Posterior cingulate gyrus (tissue), 11 donors: ENCODE results near the gene CCDC149.

Experiments used
- DNase-seq, 10 donors: peaks; one replicate each; pipeline versions ENCODE4 v3.0.0 to v3.0.0-alpha.2; 2020 to 2021; ENCODE audit warnings: mixed read lengths in 3 of 10
- intact Hi-C: fragments of 100-400 bp; cut with DNase I; formaldehyde crosslinking; loops from one replicate; pipeline ENCODE4 v1.15.1; 2023

CCDC149 gene

GRCh38 chr4:24884902-24885301 lies 27.9 kb downstream of the CCDC149 start:
- DNase-seq: no peak
- intact Hi-C loops: no loop called here

- intact Hi-C loops: no loop called here
- no peak for DNase-seq
These were observed 31.2 kb downstream of the CCDC149 start for GRCh38 chr4:24881508-24882196.

- intact Hi-C loops: no loop called here
- no peak for DNase-seq
These were observed 32.7 kb downstream of the CCDC149 start for GRCh38 chr4:24880186-24880585.

GRCh38 chr4:24878636-24879016 lies 34.2 kb downstream of the CCDC149 start:
- intact Hi-C loops: no loop called here

GRCh38 chr4:24877868-24878635 lies 34.8 kb downstream of the CCDC149 start:
- intact Hi-C loops: no loop called here
- DNase-seq: no peak

More at GRCh38 chr4:24878636-24879016, 34.2 kb downstream of the CCDC149 start:
- DNase-seq: no peak

- no peak for DNase-seq
- intact Hi-C loops: no loop called here
These were observed 36.4 kb downstream of the CCDC149 start for GRCh38 chr4:24876431-24876830.

GRCh38 chr4:24872720-24873119 lies 40.1 kb downstream of the CCDC149 start:
- intact Hi-C loops: no loop called here
- DNase-seq: no peak

- intact Hi-C loops: no loop called here
- no peak for DNase-seq
These were observed 41.6 kb downstream of the CCDC149 start for GRCh38 chr4:24871210-24871609.

- DNase-seq: no peak
- intact Hi-C loops: no loop called here
These were observed 45.0 kb downstream of the CCDC149 start for GRCh38 chr4:24867766-24868296.

GRCh38 chr4:24867251-24867650 lies 45.6 kb downstream of the CCDC149 start:
- no peak for DNase-seq
- intact Hi-C loops: no loop called here

- no peak for DNase-seq
- intact Hi-C loops: no loop called here
These were observed 47.4 kb downstream of the CCDC149 start for GRCh38 chr4:24865401-24865800.

GRCh38 chr4:24863799-24864198 lies 49.0 kb downstream of the CCDC149 start:
- intact Hi-C loops: no loop called here
- no peak for DNase-seq

GRCh38 chr4:24862073-24862751 lies 50.6 kb downstream of the CCDC149 start:
- DNase-seq: no peak
- intact Hi-C loops: no loop called here

GRCh38 chr4:24858550-24858949 lies 54.3 kb downstream of the CCDC149 start:
- no peak for DNase-seq
- intact Hi-C loops: no loop called here

GRCh38 chr4:24858026-24858425 lies 54.8 kb downstream of the CCDC149 start:
- no peak for DNase-seq
- intact Hi-C loops: no loop called here

GRCh38 chr4:24856586-24856985 lies 56.3 kb downstream of the CCDC149 start:
- intact Hi-C loops: no loop called here
- no peak for DNase-seq

- intact Hi-C loops: no loop called here
- DNase-seq: no peak
These were observed 57.1 kb downstream of the CCDC149 start for GRCh38 chr4:24855741-24856140.

GRCh38 chr4:24853142-24853541 lies 59.7 kb downstream of the CCDC149 start:
- intact Hi-C loops: no loop called here
- DNase-seq: no peak

GRCh38 chr4:24850674-24851073 lies 62.2 kb downstream of the CCDC149 start:
- intact Hi-C loops: no loop called here
- no peak for DNase-seq

GRCh38 chr4:24849756-24850155 lies 63.1 kb downstream of the CCDC149 start:
- intact Hi-C loops: no loop called here
- no peak for DNase-seq

- intact Hi-C loops: no loop called here
- DNase-seq: no peak
These were observed 63.5 kb downstream of the CCDC149 start for GRCh38 chr4:24849351-24849750.
